ENCODE data around the gene YIF1B.

The YIF1B gene

DNA sequence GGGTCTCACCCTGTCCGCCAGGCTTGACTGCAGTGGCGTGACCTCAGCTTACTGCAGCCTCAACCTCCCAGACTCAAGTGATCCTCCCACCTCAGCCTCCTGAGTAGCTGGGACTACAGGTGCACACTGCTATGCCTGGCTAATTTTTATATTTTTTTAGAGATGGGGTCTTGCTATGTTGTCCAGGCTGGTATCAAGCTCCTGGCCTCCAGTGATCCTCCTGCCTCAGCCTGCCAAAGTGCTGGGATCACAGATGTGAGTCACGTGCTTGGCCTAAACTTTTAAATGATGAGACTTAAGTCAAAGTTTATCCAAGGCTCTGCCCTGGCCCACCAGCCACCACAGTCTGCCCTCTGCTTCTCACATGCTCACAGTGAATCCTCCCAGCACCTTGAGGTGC is 9.5 kb downstream of the YIF1B start:
- DNase-seq (ENCODE audit: low read depth in 1 of 2, low spot score in 1 of 2), result no peak

DNA sequence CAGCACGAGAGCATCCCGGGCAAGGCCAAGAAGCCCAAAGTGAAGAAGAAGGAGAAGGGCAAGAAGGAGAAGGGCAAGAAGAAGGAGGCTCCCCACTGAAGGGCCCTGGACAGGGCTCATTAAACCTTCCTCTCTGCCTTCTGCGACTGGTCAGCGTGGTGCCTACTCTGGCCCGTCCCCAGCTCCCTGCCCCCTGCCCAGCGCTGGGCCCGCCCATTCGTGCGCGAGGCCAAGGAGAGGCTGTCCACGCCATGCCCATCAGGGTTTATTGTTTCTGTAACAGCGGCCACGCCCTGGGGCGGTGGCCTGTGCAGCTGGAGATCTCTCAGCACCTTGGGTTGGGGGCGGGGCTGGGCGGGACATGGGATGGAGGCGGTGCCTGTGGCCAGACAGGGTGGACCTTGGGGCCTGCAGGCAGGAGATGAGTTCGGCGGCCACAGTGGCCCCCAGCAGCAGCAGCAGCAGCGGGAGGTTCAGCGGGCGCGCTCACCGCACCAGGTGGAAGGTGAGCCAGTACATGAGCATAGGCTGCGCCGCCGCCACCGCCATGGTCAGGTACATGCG is 10.8 kb downstream of the YIF1B start:
- no peak for DNase-seq (ENCODE audit: low read depth in 1 of 2, low spot score in 1 of 2)

DNA sequence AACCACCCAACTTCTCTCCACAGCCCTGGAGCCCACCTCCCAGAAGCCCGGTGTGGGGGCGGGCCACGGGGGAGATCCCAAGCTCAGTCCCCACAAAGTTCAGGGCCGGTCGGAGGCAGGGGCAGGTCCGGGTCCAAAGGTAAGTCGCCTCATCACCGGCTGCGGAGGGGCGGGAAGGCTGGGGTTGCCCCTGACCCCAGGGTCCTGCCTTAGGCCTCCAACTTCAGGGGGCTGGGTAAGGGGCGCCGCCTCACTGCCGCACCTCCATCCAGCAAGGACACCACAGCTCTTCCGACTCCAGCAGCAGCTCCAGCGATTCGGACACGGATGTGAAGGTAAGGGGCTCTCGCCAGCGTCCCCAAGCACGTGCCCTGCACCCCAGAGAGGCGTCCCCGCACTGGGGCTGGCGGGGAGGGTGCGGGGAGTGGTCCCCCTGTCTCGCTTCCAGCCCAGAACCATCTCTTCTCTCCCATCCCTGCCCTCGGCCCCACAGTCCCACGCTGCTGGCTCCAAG is 11.3 kb downstream of the YIF1B start:
- DNase-seq (ENCODE audit: low read depth in 1 of 2, low spot score in 1 of 2), result no peak

DNA sequence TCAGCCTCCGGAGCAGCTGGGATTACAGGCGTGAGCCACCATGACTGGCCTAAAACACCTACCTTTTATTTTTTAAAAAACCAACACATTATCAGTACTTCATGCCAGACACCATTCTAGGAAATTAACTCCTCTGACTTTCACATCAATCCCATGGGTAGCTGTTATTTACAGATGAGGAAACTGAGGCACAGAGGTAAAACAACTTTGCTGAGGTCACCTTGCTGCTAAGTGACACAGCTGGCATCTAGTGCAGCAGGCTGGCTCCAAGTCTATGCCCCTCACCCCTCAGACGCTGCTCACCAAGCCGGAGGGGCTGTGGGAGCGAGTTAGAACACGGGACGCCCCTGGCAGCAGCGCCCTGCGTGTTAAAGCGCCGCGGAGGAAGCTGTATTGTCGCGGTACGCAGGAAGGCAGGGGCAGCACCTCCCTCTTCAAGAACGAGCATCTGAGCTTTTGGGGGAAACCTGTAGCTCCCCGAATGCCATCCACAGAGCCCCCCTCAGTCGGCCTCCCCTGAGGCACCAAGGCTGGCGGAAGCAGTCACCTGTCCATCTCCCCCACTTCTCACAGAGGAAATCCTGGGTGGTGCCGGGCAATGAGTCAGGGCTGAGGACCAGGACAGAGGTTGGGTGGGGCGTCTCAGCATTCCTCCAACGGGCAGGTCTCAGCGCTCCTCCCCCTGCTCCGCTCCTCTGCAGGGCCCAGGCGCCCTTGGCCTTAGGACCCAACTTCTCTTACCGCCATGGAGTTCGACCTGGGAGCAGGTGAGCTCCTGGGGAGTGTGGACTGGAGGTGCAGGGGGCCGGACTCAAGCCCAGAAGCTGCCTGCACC is 12.0 kb downstream of the YIF1B start, which contains the start of gene C19orf33:
Gene C19orf33, plus strand, starts transcription at position 735 of the 835 bp plus-strand sequence. Its CDS starts 11 bp downstream, at position 746.
- DNase-seq (ENCODE audit: low read depth in 1 of 2, low spot score in 1 of 2), result no peak

DNA sequence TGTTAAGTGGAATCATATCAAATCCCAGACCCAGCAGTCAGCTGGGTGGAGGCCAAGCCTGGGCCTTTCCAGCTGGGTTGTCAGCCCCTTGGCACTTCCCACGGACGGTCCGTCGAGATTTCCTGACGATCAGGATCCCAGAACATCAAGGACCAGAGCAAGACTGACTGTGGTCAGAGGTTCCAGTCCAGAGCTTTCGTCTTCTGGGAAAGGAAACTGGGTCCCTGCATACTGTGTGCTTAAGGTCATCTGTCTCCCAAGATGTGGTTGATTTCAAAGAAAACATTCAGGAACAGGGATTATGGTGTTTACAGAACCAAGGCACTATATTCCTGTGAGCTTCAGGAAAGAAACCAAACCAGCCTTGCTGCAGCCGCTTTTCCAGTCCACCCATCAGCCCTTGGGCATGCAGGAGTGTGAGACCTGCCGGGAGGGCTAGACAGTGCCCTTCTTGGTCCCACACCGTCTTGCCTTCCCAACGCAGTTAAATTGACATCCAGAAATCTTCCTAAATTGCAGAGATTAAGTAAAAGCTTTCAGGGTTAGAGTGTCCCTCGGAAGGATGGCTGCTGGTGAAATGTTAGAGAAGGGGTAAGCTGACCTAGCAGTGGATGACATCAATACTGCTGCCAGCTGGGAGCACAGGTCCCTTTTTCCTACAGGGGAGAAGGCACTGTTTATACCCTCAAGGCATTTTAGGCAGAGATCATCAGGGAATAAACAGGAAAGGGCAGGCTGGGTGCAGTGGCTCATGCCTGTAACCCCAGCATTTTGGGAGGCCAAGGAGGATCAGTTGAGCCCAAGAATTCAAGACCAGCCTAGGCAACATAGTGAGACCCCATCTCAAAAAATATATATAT is 16.7 kb downstream of the YIF1B start:
- no peak for DNase-seq (ENCODE audit: low read depth in 1 of 2, low spot score in 1 of 2)

DNA sequence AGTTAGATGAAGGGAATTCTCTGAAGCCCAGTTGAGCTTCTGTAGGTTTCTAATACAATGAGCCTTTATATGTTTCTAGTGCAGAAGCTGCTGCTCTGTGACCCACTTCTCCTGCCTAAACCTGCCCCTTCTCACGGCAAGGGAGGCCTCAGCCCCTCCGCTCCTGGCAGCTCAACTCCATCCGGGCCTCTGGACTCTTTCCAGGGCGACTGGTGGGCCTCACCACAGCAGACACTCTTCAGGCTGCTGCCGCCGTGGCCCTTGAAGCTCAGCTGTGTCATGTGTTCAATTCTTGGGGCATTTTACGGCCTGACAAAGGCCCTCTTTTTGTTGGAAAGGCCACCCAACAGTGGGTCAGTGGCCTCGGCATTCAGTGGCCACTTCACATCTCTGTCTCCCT is 21.7 kb downstream of the YIF1B start:
- no peak for DNase-seq (ENCODE audit: low read depth in 1 of 2, low spot score in 1 of 2)

DNA sequence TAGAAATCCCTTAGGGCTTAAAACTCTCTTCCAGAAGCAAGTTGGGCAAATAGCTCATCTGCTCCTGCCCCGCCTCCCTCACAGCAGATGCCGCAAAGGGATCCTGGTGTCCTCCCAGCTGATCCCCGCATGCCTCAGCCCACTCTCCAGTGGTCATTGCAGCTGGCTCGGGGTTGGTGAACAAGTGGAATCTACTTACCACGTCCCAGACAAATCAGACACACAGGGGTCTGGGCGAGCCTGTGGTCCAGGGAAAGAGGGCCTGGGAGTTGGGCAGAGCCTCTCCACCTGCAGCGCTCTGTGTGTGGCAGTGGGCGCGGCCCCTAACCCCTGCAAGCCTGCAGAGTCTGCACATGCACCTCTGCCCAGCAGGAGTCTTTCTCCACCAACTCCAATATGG is 22.5 kb downstream of the YIF1B start:
- no peak for DNase-seq (ENCODE audit: low read depth in 1 of 2, low spot score in 1 of 2)

DNA sequence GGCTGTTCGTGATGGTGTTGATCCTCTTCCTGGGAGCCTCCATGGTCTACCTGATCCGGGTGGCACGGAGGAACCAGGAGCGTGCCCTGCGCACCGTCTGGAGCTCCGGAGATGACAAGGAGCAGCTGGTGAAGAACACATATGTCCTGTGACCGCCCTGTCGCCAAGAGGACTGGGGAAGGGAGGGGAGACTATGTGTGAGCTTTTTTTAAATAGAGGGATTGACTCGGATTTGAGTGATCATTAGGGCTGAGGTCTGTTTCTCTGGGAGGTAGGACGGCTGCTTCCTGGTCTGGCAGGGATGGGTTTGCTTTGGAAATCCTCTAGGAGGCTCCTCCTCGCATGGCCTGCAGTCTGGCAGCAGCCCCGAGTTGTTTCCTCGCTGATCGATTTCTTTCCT is 23.9 kb downstream of the YIF1B start:
- DNase-seq (ENCODE audit: low read depth in 1 of 2, low spot score in 1 of 2), result no peak

DNA sequence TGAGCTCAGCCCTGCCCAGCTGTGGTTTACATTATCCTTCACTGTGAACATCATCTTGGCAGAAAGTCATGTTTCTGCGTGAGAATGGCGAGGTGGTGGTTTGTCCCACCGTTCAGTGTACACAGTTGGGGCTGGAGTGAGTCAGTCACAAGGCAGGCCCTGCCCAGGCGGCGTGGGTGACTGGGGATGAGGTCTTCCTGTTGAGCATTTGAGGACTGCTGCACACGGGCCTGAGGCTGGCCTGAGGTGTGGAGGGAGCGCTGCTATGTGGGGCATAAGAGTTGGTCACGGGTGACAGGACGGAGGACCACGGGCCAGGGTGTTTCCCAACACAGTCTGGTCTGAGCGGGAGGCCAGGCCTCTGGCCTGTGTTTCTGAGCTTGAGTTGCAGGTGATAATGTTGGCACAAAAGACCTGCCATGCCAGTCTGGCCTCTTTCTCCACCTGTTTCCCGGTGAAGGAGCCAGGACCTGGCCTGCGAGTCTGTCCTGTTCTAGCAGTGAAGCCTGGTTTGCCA is 25.1 kb downstream of the YIF1B start:
- DNase-seq (ENCODE audit: low read depth in 1 of 2, low spot score in 1 of 2), result no peak

DNA sequence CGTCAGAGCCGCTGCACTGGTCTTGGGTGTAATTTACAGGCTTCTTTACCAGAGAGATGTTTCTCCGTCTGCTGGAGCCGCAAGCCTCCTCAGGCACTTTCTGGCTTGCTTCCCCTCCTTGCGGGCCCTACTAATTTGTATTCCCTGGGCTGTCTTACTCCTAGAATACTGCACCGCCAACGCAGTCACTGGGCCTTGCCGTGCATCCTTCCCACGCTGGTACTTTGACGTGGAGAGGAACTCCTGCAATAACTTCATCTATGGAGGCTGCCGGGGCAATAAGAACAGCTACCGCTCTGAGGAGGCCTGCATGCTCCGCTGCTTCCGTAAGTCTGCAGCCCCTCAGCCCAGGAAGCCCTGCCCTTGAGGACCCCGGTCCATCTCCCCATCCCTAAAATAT is 25.8 kb downstream of the YIF1B start:
- no peak for DNase-seq (ENCODE audit: low read depth in 1 of 2, low spot score in 1 of 2)

DNA sequence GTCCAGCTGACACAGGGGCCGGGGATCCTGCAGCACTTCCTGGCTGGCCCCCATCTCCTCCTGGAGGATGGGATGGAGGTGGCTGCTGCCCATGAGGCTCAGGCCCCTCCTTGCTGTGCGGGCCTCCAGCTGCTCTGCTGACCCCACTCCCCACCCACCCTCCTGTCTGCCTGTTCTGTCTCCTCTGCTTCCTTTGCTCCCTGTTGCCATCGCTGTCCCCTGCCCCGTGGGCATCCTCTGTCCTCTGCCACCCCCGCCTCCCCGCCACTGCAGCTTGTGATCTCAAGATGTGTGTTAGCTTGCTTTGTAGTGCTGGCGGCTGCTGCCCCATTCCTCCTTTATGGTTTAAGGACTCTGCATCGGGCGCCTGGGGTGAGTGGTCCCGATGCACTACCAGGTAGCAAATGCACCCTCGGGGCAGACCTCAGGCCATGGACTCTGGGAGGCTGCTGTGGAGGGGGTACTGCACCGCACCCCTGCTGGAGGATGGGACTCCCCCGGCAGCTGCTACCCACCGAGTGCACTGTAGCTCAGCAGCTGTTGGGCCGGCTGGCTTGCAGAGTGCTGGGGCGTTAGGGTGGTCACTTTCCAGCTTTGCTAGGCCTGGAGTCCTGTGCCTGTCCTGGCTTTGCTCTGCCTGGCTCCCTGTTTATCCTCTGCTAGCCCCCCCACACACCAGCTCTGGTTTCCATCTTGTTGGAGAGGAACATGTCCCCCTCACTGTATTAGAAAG is 27.5 kb downstream of the YIF1B start:
- no peak for DNase-seq (ENCODE audit: low read depth in 1 of 2, low spot score in 1 of 2)

DNA sequence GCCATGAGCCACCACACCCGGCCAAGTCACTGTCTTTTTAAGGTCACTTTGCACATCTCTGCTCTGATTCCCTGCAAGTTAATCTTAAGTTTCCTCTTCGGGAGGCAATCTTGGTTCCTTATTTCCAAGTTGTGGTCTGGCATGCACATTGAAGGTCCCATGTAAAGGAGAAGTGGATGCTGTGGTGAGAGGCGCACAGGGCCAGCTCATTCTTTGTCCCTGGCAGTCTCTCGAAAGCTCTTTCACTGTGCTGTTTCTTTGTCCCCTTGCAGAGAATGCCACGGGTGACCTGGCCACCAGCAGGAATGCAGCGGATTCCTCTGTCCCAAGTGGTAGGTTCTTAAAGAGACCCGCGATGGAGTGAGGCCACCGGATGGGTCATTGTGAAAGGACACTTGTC is 28.1 kb downstream of the YIF1B start:
- DNase-seq (ENCODE audit: low read depth in 1 of 2, low spot score in 1 of 2), result no peak

DNA sequence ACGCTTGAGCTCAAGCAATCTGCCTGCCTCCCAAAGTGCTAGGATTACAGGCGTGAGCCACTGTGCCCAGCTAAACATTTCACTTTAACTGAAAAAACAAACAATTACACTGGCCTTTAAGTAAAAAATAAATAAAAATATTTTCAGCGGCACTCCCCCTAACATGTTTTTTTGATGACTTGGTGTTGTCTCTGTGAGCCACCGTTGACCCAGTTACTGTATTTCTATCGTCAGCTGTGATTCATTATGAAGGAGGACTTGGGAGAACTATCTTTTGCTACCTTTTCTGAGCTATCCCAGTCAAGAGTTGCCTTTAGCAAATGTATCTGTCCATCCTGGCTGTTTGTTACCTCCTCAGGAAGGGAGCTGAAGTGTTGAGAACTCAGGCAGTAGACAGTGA is 30.2 kb downstream of the YIF1B start:
- DNase-seq (ENCODE audit: low read depth in 1 of 2, low spot score in 1 of 2), result no peak

DNA sequence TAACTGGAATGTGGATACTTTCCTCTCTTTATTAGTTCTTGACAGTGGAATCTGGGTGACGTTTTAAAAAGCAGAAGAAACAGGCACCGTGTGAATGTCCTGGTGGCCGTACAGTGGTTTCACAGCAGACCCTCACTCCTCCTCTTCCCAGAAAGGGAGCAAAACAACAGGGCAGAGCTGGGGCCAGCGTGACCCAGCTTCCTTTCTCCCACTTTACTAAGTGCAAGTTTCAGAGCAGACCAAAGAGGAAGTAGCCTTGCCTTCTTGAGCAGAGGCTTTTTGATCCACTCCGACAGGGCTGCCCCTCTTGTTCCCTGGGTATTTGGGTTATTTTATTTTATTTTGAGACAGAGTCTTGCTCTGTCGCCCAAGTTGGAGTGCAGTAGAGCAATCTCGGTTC is 31.3 kb downstream of the YIF1B start:
- DNase-seq (ENCODE audit: low read depth in 1 of 2, low spot score in 1 of 2), result no peak

DNA sequence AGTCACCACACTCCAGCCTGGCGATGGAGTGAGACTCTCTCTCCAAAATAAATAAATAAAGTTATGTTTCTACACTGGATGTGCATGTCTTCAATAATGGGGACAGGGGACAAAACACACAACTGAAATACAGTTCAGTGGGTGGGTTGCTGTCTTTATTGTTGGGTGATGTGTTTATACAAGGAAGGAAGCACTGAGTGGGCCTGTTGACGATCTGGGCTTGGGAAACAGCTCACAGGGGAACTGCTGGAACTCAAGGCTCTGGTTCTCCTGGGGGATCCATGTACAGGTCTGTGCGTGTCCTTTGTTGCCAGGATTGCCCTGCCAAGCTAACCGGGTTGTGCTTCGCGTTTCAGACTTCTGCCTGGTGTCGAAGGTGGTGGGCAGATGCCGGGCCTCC is 32.5 kb downstream of the YIF1B start:
- no peak for DNase-seq (ENCODE audit: low read depth in 1 of 2, low spot score in 1 of 2)

DNA sequence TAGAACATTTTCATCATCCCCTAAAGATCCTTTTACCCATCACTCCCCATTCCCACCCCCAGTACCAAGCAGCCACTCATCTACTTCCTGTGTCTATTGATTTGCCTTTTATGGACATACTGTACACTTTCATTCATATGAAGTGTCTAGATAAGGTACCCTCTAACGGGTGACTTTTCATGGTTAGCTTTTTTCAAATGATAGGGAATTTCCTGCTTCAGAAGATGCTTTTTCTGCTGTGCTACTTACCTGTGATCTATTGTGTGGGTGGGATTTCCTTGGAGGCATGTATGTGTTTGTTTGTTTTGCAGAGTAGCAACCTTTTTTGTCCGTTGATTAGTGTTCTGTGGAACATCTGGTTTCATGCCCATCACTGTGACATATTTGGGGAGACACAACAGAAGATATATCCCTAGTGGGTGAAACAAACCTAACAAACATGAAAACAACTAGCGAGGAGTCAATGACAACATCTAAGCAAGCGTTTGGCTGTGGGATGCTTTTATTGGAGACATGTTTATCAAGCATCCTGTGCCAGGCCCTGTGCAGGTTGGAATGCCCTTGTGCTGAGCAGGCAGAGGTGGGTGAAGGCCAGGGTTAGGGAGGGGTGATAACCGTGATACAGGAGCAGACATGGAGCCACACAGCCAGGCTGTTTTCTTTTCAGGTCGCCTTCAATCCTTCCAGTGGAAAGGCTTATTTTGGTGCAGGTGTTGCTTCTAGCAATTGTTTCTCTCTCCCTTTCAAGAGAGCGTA is 33.8 kb downstream of the YIF1B start:
- no peak for DNase-seq (ENCODE audit: low read depth in 1 of 2, low spot score in 1 of 2)

DNA sequence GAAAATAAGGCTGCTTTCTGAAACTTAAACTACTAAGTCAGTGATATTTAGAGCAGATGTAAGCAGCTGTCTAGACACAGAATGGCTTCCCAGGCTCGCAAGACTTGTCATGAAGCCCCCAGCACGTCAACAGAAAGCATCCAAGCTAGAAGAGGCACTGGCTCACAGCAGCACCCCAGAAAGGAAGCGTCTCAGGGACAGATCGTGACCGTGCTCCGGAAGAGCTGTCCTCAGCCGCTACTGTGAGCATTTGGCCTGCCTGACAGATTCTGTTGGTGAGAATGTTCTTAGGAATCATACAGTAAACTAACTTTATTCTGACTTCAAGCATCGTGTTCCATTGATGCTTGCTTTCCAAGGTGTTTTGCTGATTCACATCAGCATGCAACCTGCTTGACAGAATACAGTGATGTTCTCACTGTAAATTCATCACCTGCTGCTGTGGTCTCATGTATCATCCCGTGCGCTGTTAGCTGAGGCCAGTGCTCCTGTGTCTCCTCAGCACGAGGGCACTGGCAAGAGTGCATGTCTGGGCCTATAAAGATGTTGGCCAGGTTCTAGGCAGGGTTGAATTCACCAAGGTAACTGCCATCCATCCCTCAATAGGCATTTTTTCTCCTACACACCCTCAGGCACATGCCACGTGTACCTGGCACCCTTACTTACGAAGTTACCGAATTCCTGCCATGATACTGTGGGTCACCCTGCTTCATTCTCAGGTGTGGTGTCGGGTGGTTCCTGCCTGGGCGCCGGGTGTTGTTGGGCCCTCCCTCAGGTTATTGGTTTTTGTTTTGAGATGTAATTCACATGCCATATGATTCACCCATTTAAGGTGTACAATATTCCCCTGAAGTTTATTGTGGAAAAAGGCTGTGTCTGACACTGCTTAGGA is 35.5 kb downstream of the YIF1B start:
- DNase-seq (ENCODE audit: low read depth in 1 of 2, low spot score in 1 of 2), result no peak

DNA sequence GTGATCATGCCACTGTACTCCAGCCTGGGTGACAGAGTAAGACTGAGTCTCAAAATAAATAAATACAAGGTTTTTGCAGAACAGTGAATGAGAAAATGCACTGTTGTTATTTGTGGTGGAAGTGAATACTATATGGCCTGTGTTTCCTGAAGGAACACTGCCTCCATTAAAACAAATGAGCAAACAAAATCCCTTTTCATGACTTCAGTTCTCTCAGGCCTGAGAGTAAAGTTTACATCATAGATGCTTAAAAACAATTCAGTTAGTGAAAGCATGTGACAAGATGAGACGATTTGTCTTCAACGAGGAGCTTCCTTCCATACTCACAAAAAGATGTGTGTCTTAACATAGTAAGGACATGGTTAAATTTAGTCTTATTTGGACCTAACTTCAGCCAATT is 37.0 kb downstream of the YIF1B start:
- no peak for DNase-seq (ENCODE audit: low read depth in 1 of 2, low spot score in 1 of 2)
